K562 (cell line): ENCODE results near the gene RPS2. TPM values are rescaled to one million over a fixed set of nuclear protein-coding genes. Genes with fewer than 3 reads are reported as not detected.
A peak's percentile ranks its signal among the peaks of the same experiment; 100 is the strongest.

Experiments used
- CTBP1 ChIP-seq: fragments of 450-650 bp; IDR thresholded peaks from 2 replicates; pipeline ENCODE4 v1.6.1; 2016; ENCODE audit warnings: borderline replicate concordance
- ELF2 ChIP-seq: fragments of 250-450 bp; sonication (Bioruptor Pico); IDR thresholded peaks from 2 replicates; pipeline ENCODE4 v1.5.0; 2021; ENCODE audit warnings: mild to moderate bottlenecking
- EP300 ChIP-seq: IDR thresholded peaks from 2 replicates; pipeline ENCODE4 v1.6.1; 2012; ENCODE audit warnings: low read length, improper control_type of control experiment
- ETV1 ChIP-seq: fragments of 450-650 bp; conservative IDR thresholded peaks from 2 replicates; pipeline ENCODE4 v1.6.1; 2016; ENCODE audit warnings: missing genetic modification characterization, control low read depth, low read depth, missing compliant biosample characterization
- ETV5 ChIP-seq: sonication (generic); formaldehyde crosslinking; IDR thresholded peaks from 2 replicates; pipeline ENCODE4 v1.4.0; 2020; ENCODE audit warnings: low read depth, mild to moderate bottlenecking, missing genetic modification reagents
- NCOR1 ChIP-seq: fragments of 450-650 bp; IDR thresholded peaks from 2 replicates; pipeline ENCODE4 v1.6.1; 2016; ENCODE audit warnings: mild to moderate bottlenecking, moderate library complexity
- NONO ChIP-seq, 2 experiments: fragments of 200-400 bp in 1 of 2; fragments of 450-650 bp in 1 of 2; formaldehyde crosslinking in 1 of 2; IDR thresholded peaks; 2 replicates each; pipeline ENCODE4 v1.6.1; 2017; ENCODE audit warnings: low read depth in 2 of 2, mild to moderate bottlenecking in 2 of 2, moderate library complexity in 2 of 2, low read length in 1 of 2
- PRMT5 ChIP-seq: sonication (generic); formaldehyde crosslinking; IDR thresholded peaks from 2 replicates; pipeline ENCODE4 v1.5.0; 2020; ENCODE audit warnings: missing genetic modification reagents
- SMAD3 ChIP-seq: fragments of 450-650 bp; formaldehyde crosslinking; conservative IDR thresholded peaks from 2 replicates; pipeline ENCODE4 v1.4.0; 2020; ENCODE audit warnings: mild to moderate bottlenecking
- SP2 ChIP-seq: IDR thresholded peaks from 2 replicates; pipeline ENCODE4 v1.6.1; 2011; ENCODE audit warnings: mild to moderate bottlenecking, low read depth, low read length, moderate library complexity; ENCODE audit not compliant: poor library complexity, severe bottlenecking; ENCODE audit errors: extremely low read depth
- SRSF3 ChIP-seq: fragments of 200-400 bp; formaldehyde crosslinking; IDR thresholded peaks from 2 replicates; pipeline ENCODE4 v1.6.1; 2016; ENCODE audit warnings: mild to moderate bottlenecking, low read length, moderate library complexity; ENCODE audit not compliant: insufficient read depth
- TAF7 ChIP-seq: fragments of 450-650 bp; IDR thresholded peaks from 2 replicates; pipeline ENCODE4 v1.6.1; 2016; ENCODE audit warnings: missing genetic modification characterization, missing compliant biosample characterization
- TCF3 ChIP-seq: sonication (generic); formaldehyde crosslinking; IDR thresholded peaks from 2 replicates; pipeline ENCODE4 v1.4.0; 2020; ENCODE audit warnings: mild to moderate bottlenecking, missing genetic modification reagents
- TCF7 ChIP-seq: sonication (generic); IDR thresholded peaks from 2 replicates; pipeline ENCODE4 v1.6.1; 2016; ENCODE audit warnings: antibody characterized with exemption, borderline replicate concordance
- ZNF3 ChIP-seq: fragments of 250-450 bp; sonication (Bioruptor Pico); IDR thresholded peaks from 2 replicates; pipeline ENCODE4 v1.5.0; 2021; ENCODE audit warnings: mild to moderate bottlenecking, moderate library complexity
- ZNF696 ChIP-seq: fragments of 250-450 bp; sonication (Bioruptor Pico); conservative IDR thresholded peaks from 2 replicates; pipeline ENCODE4 v1.4.0; 2020; ENCODE audit warnings: mild to moderate bottlenecking, moderate library complexity
- polyA plus RNA-seq, 8 experiments: library from polyadenylated mRNA; depleted of rRNA in 4 of 8; stranded (reverse) in 5 of 8; unstranded in 3 of 8; fragments of >200 nt; fragmentation: Nextera tagmentation in 2 of 8; fragmentation: Illumina TruSeq in 1 of 8; extraction: Ambion mirVana in 2 of 8; extraction: Trizol in 1 of 8; gene quantifications; 2 replicates each; pipeline versions ENCODE4 v1.2.1 to v1.2.3, GENCODE V29; 2011 to 2014; ENCODE audit warnings: inconsistent platforms in 1 of 8, missing spikeins in 1 of 8
- total RNA-seq, 7 experiments: library from RNA; depleted of rRNA in 6 of 7; stranded (reverse); fragments of >200 nt in 6 of 7; fragmentation: Illumina TruSeq in 2 of 7; extraction: Trizol in 2 of 7; gene quantifications; 2 replicates each; pipeline versions ENCODE4 v1.2.1 to v1.2.3, GENCODE V29; 2011 to 2021; ENCODE audit warnings: low replicate concordance in 1 of 7
- TF ChIP-seq, protein P1 (sequence below): sonication (generic); formaldehyde crosslinking; IDR thresholded peaks from 2 replicates; pipeline ENCODE4 v1.8.1; 2023; ENCODE audit warnings: mild to moderate bottlenecking, missing genetic modification reagents, moderate library complexity
- TF ChIP-seq, protein P2 (sequence below): sonication (generic); formaldehyde crosslinking; IDR thresholded peaks from 2 replicates; pipeline ENCODE4 v1.8.0; 2022; ENCODE audit warnings: missing genetic modification reagents, mild to moderate bottlenecking, borderline replicate concordance
- TF ChIP-seq, protein P3 (sequence below): sonication (generic); formaldehyde crosslinking; IDR thresholded peaks from 2 replicates; pipeline ENCODE4 v1.8.1; 2023; ENCODE audit warnings: mild to moderate bottlenecking, missing genetic modification reagents
- TF ChIP-seq, protein P4 (sequence below): fragments of 450-650 bp; formaldehyde crosslinking; conservative IDR thresholded peaks from 2 replicates; pipeline ENCODE4 v1.4.0; 2022; ENCODE audit warnings: mild to moderate bottlenecking, missing genetic modification characterization
- TF ChIP-seq, protein P5 (sequence below): fragments of 450-650 bp; IDR thresholded peaks from 2 replicates; pipeline ENCODE4 v1.6.1; 2014; ENCODE audit warnings: low read depth, mild to moderate bottlenecking, moderate library complexity, borderline replicate concordance

RPS2 gene
- total and polyA plus RNA-seq, 9 of the 15 experiments (the other 6 are each of a cell fraction or from before 2014, with no cell fraction given) = 834 to 4,794 (median 3,793) TPM

DNA sequence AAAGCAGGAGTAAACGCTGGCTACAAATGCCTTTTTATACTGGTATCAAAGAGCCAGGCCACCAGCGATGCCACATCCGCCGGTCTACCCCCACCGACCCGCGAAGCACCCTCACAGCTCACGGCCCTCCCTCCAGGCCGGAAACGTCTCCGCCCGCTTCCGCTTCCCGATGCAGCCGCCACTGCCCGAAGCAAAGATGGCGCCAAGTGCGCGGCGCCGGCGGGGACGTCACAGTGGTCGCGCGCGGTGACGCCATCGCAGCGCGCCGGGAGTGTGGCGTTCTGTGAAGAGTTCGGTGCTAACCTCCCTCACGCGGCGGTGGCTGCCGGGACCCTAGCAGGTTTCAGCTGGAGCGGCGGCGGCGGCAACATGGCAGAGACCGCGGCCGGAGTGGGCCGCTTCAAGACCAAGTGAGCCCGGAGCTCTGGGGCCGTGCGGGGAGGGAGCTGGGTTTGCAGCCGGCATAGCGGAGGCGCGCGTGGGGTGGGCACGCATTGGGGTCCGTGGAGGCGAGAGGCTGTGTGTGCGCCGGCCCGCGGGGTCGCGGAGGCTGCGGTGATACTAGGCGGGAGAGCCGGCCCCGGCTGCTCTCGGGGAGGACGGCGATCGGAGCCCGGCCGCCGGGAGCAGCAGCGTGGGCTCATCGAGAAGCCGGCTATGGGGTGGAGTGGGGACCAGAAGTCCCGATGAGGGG lies 7.3 kb upstream of the RPS2 start, which contains the start of gene TBL3 (continued):
- TF ChIP-seq, protein P1, sequence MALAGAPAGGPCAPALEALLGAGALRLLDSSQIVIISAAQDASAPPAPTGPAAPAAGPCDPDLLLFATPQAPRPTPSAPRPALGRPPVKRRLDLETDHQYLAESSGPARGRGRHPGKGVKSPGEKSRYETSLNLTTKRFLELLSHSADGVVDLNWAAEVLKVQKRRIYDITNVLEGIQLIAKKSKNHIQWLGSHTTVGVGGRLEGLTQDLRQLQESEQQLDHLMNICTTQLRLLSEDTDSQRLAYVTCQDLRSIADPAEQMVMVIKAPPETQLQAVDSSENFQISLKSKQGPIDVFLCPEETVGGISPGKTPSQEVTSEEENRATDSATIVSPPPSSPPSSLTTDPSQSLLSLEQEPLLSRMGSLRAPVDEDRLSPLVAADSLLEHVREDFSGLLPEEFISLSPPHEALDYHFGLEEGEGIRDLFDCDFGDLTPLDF = peak; percentile 77; the same call in 1 of the 2 replicates
- peak; percentile 27; the same call in 1 of the 2 replicates for TF ChIP-seq NCOR1
- TF ChIP-seq, protein P2, sequence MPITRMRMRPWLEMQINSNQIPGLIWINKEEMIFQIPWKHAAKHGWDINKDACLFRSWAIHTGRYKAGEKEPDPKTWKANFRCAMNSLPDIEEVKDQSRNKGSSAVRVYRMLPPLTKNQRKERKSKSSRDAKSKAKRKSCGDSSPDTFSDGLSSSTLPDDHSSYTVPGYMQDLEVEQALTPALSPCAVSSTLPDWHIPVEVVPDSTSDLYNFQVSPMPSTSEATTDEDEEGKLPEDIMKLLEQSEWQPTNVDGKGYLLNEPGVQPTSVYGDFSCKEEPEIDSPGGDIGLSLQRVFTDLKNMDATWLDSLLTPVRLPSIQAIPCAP (CRISPR knock-in tag) = no peak
- TF ChIP-seq CTBP1 = peak; percentile 74; the same call in 1 of the 2 replicates
- TF ChIP-seq, protein P3, sequence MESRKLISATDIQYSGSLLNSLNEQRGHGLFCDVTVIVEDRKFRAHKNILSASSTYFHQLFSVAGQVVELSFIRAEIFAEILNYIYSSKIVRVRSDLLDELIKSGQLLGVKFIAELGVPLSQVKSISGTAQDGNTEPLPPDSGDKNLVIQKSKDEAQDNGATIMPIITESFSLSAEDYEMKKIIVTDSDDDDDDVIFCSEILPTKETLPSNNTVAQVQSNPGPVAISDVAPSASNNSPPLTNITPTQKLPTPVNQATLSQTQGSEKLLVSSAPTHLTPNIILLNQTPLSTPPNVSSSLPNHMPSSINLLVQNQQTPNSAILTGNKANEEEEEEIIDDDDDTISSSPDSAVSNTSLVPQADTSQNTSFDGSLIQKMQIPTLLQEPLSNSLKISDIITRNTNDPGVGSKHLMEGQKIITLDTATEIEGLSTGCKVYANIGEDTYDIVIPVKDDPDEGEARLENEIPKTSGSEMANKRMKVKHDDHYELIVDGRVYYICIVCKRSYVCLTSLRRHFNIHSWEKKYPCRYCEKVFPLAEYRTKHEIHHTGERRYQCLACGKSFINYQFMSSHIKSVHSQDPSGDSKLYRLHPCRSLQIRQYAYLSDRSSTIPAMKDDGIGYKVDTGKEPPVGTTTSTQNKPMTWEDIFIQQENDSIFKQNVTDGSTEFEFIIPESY = peak; percentile 81
- TF ChIP-seq ETV5 (CRISPR knock-in tag) = peak; percentile 96
- TF ChIP-seq TCF3 (CRISPR knock-in tag) = peak; percentile 43
- TF ChIP-seq ELF2 (CRISPR knock-in tag) = peak; percentile 98
- TF ChIP-seq EP300 = peak; percentile 60
- TF ChIP-seq SP2 = no peak
- TF ChIP-seq ETV1 (tag) = peak; percentile 96
- no peak for TF ChIP-seq ZNF3 (CRISPR knock-in tag)
- TF ChIP-seq SMAD3 = peak; percentile 69; the same call in 1 of the 2 replicates
- no peak for TF ChIP-seq TAF7
- TF ChIP-seq, protein P4, sequence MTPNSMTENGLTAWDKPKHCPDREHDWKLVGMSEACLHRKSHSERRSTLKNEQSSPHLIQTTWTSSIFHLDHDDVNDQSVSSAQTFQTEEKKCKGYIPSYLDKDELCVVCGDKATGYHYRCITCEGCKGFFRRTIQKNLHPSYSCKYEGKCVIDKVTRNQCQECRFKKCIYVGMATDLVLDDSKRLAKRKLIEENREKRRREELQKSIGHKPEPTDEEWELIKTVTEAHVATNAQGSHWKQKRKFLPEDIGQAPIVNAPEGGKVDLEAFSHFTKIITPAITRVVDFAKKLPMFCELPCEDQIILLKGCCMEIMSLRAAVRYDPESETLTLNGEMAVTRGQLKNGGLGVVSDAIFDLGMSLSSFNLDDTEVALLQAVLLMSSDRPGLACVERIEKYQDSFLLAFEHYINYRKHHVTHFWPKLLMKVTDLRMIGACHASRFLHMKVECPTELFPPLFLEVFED (CRISPR knock-in tag) = no peak
- peak in 1 of 2 experiments; percentile 26; a peak in 1 of 4 replicates for TF ChIP-seq NONO (IDR thresholded peaks at IDR 0.05; ENCODE audit: low read depth in 2 of 2, low read length in 1 of 2)
- no peak for TF ChIP-seq PRMT5 (CRISPR knock-in tag)
- no peak for TF ChIP-seq SRSF3
- TF ChIP-seq, protein P5, sequence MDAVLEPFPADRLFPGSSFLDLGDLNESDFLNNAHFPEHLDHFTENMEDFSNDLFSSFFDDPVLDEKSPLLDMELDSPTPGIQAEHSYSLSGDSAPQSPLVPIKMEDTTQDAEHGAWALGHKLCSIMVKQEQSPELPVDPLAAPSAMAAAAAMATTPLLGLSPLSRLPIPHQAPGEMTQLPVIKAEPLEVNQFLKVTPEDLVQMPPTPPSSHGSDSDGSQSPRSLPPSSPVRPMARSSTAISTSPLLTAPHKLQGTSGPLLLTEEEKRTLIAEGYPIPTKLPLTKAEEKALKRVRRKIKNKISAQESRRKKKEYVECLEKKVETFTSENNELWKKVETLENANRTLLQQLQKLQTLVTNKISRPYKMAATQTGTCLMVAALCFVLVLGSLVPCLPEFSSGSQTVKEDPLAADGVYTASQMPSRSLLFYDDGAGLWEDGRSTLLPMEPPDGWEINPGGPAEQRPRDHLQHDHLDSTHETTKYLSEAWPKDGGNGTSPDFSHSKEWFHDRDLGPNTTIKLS = peak; percentile 74
- no peak for TF ChIP-seq ZNF696 (CRISPR knock-in tag)
- peak; percentile 67; the same call in 1 of the 2 replicates for TF ChIP-seq TCF7
